Suprapubic skin (tissue), 3 donors: ENCODE data around the gene NPSR1.

Experiments used
- EP300 ChIP-seq: sonication (generic); formaldehyde crosslinking; IDR thresholded peaks from one replicate; pipeline ENCODE4 v1.6.1; 2017; ENCODE audit warnings: antibody characterized with exemption
- TF ChIP-seq, protein P1 (sequence below), 2 donors: fragments of 200-600 bp in 1 of 2; fragments of 450-650 bp in 1 of 2; sonication (generic) in 1 of 2; IDR thresholded peaks; one replicate each; pipeline ENCODE4 v1.5.1; 2016 to 2019; ENCODE audit warnings: antibody characterized with exemption in 2 of 2, mild to moderate bottlenecking in 1 of 2, moderate library complexity in 1 of 2

- TF ChIP-seq, protein P1, sequence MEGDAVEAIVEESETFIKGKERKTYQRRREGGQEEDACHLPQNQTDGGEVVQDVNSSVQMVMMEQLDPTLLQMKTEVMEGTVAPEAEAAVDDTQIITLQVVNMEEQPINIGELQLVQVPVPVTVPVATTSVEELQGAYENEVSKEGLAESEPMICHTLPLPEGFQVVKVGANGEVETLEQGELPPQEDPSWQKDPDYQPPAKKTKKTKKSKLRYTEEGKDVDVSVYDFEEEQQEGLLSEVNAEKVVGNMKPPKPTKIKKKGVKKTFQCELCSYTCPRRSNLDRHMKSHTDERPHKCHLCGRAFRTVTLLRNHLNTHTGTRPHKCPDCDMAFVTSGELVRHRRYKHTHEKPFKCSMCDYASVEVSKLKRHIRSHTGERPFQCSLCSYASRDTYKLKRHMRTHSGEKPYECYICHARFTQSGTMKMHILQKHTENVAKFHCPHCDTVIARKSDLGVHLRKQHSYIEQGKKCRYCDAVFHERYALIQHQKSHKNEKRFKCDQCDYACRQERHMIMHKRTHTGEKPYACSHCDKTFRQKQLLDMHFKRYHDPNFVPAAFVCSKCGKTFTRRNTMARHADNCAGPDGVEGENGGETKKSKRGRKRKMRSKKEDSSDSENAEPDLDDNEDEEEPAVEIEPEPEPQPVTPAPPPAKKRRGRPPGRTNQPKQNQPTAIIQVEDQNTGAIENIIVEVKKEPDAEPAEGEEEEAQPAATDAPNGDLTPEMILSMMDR (IDR thresholded peaks at IDR 0.05) = no peak
- TF ChIP-seq EP300 = no peak
These were observed 91.4 kb downstream of the NPSR1 start for GRCh38 chr7:34749446-34749845.
